GM21423 (cell line): ENCODE results near the gene PRRX2.
"Not testable (repeated sequence)": the region's sequence is repeated elsewhere in the genome, so short reads cannot be mapped to it uniquely, and the experiment has no call there.

Source experiments
- ATAC-seq: cut with Tn5 transposase; IDR thresholded peaks from one replicate; pipeline ENCODE4 v1.9.1; 2021; ENCODE audit warnings: mild to moderate bottlenecking, moderate library complexity; ENCODE audit not compliant: unreplicated experiment

The PRRX2 gene

GRCh38 chr9:129649726-129650679 lies 15.4 kb upstream of the PRRX2 start:
- ATAC-seq, result no peak

DNA sequence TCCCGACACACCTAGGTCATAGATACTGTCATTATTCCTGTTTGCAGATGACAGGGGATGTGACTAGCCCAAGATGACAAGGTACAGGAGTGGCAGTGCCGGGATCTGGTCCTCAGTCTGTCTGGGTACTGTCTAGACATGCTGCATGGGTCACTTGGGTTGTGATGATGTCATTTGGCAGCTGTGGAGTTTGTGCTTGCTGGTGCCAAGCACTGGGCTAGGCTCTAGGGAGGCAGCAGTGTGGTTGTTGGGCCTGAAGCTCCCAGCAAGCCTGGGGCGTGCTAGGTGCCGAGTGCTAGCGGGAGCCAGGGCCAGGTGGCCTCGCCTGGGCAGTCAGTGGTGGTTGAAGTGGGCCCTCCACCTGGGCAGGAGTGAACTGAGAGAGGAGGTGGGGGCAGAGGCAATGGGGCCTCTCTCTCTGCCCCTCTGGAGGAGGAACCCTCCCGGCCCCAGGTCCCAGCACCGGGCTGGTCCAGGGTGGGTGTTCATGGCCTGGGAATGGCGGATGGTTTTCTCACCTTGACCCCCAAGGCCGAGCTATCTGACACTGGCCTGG lies 14.7 kb upstream of the PRRX2 start:
- ATAC-seq, result no peak

DNA sequence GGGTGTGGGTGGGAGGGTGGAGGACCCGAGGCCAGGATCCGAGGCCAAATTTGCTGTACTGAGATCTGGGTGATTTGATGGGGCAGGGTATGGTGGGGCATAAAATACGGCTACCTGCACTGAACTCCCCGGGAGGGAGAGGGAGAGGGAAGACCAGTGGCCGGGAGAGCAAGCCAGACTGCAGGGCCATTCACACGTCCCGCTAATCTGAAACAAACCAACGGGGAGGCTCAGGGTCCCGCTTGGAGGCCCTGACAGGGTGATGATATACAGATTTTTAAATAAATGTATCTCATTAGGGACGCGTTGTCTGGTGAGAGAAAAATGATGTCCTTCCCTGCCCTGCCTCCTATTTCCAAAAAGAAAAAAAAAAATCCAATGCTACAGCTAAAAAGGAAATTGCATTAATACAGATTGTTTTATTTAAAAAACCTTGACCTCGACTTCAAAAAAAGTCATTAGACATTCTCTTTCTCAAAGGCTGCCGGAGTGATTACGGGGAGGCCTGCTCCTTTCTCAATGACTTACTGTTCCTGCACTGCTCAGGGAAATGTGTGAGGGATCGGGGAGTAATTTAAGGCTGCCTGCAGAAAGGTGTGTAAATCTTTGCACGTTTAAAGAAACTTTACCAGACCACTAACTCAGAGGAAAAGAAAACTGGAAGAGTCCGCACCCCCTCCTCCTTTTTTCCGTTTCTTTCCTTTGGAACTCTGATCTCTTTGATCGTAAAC lies 11.5 kb upstream of the PRRX2 start:
- no peak for ATAC-seq

GRCh38 chr9:129654554-129655040 lies 10.8 kb upstream of the PRRX2 start:
- ATAC-seq, result no peak

GRCh38 chr9:129655154-129655553 lies 10.3 kb upstream of the PRRX2 start:
- no peak for ATAC-seq

- ATAC-seq, result no peak
Observed at GRCh38 chr9:129655696-129656095, 9.8 kb upstream of the PRRX2 start.

- no peak for ATAC-seq
Observed at GRCh38 chr9:129656795-129657390, 8.6 kb upstream of the PRRX2 start.

GRCh38 chr9:129661029-129661428 lies 4.4 kb upstream of the PRRX2 start:
- no peak for ATAC-seq

DNA sequence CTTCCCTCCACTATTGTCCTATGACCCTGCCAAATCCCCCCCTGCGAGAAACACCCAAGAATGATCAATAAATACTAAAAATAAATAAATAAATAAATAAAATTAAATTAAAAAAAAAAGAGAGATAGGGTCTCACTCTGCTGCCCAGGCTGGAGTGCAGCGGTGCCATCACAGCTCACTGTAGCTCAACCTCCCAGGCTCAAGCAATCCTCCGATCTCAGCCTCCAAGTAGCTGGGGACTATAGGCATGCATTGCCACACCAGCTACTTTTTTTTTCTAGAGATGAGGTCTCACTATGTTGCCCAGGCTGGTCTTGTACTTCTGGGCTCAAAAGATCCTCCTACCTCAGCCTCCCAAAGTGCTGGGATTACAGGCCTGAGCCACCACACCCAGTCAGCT lies 3.2 kb upstream of the PRRX2 start:
- ATAC-seq, result not testable (repeated sequence)

DNA sequence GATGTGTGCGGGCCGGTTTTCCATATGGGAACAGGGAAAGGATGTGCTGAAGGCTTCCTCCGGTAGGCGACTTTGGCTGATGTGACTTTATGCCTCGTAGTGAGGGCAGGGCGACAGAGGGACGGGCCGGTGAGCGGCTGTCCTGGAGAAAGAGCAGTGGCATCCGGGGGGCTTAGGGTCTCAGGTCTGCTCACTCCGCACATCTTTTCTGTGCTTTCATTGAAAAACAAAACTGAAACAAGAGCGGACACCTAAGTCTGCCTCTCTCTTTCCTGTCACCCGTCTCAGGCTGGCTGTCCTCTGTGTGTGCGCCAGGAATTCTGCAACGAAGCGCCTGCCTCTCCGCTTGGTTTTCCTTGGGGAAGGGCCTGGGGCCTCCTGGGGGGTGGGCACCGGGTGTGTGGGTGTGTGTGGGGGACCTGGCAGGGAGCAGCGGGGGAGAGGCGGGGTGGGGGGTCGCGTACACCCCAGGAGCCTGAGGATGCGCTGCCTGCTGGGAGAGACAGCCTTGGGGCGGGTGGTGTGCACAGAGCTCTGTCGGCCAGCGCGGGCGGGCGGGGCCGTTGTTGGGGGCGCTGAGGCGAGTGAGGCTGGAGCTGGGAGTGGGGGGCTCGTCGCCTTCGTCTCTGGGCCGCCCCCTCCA lies 580 bp upstream of the PRRX2 start:
- ATAC-seq, result no peak

- no peak for ATAC-seq
Observed at GRCh38 chr9:129665814-129666520, 520 bp downstream of the PRRX2 start.

DNA sequence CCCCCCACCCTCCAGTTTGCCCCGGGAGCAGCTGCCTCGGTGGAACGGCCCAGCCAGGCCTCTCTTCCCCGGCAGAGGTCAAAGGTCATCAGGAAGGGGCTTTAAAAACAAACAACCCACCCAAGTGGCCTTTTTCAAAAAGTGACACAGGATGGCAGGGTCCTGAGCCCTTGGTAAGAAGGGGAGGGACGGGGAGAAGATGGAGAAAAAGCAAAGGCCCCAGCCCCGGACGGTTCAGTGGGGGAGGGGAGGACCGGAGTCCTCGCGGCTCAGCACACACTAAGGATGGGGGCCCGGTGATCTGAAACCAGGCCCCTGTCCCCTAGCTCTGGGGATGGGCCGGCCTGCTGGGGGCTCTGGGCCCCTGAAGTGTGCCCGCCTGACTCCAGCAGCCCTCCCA lies 1.1 kb downstream of the PRRX2 start:
- no peak for ATAC-seq

- no peak for ATAC-seq
Observed at GRCh38 chr9:129667378-129667777, 1.9 kb downstream of the PRRX2 start.

- no peak for ATAC-seq
Observed at GRCh38 chr9:129667850-129668249, 2.4 kb downstream of the PRRX2 start.

GRCh38 chr9:129669141-129669718 lies 3.8 kb downstream of the PRRX2 start:
- no peak for ATAC-seq

- ATAC-seq, result no peak
Observed at GRCh38 chr9:129669946-129670345, 4.5 kb downstream of the PRRX2 start.

DNA sequence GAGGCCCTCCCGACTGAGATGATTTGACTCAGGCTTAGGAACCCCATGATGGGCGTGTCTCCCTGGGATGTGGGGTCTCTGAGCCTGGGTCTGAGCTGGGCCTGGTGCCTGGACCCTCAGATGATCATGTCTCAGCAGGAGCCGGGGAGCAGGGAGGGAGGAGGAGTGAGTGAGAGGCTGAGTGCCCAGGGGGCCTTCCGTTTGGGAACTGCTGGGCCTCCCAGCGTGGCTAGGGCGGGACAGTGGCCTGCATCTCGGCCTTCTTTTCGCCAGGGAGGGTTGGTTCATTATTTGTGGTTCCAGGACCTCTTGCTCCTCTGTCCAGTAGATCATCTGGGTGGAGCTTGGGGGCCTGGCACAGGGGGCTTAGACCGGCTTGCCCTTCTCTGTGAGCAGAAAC lies 5.6 kb downstream of the PRRX2 start:
- no peak for ATAC-seq

DNA sequence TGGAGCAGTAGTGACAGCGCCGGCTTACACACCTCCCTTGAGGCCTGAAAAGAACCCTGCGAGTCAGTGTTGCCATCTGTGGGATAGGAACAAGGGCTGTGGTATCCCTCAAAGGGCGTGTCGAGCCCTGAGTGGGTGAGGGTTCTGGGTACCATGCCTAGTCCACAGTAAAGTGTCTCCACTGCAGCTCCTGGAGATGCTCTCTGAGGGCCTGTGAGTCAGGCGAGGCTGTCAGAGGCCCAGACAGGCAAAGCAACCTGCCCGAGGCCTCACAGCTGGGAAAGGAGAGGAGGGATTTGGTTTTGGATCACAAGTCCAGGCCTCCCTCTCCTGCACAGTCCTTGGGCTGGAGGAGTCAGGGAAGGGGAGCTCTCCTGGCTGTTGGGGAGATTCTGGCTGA lies 6.1 kb downstream of the PRRX2 start:
- no peak for ATAC-seq

GRCh38 chr9:129672702-129673101 lies 7.3 kb downstream of the PRRX2 start:
- no peak for ATAC-seq

DNA sequence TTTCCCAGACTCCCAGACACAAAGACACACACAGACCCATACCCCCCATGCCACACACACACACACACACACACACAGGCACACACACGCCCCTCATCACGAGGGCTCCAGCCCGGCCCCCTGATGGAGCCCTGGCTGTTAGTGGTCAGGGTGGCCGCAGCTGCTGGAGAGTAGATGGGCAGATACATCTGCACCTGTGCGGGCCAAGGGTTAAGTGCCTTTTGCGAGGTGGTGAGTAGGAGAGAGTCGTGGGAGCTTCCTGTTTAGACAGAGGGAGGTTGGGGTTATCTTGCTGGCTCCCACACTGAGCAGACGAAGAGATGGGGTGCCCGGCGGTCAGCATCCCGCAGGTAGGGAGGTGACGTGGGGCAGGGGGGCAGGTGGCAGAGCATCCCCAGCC lies 8.2 kb downstream of the PRRX2 start:
- ATAC-seq, result no peak
